Progenitor cell of endocrine pancreas (in vitro differentiated cells): Measurements from ENCODE around the gene TENT4A. TPM values are rescaled to one million over a fixed set of nuclear protein-coding genes. Genes with fewer than 3 reads are reported as not detected.
A peak's percentile ranks its signal among the peaks of the same experiment; 100 is the strongest.

Source experiments
- DNase-seq: peaks from one replicate; pipeline ENCODE4 v3.0.0; 2021; ENCODE audit warnings: low spot score; ENCODE audit not compliant: unreplicated experiment
- H3K27ac Mint-ChIP-seq: 2 replicates; pipeline ENCODE4 v1.8.0; 2021; ENCODE audit warnings: mild to moderate bottlenecking, moderate library complexity, mixed read lengths
- H3K27me3 Mint-ChIP-seq: 2 replicates; pipeline ENCODE4 v1.8.0; 2021; ENCODE audit warnings: mixed read lengths
- H3K36me3 Mint-ChIP-seq: 2 replicates; pipeline ENCODE4 v1.8.0; 2022; ENCODE audit warnings: mixed read lengths; ENCODE audit not compliant: insufficient read depth
- H3K4me1 Mint-ChIP-seq: 2 replicates; pipeline ENCODE4 v1.8.0; 2021; ENCODE audit warnings: low read depth, mixed read lengths
- H3K4me3 Mint-ChIP-seq: 2 replicates; pipeline ENCODE4 v1.8.0; 2021; ENCODE audit warnings: low read depth, mild to moderate bottlenecking, moderate library complexity, mixed read lengths
- H3K9me3 Mint-ChIP-seq: 2 replicates; pipeline ENCODE4 v1.8.0; 2021; ENCODE audit warnings: low read depth, mixed read lengths
- CTCF ChIP-seq: fragments of 200-600 bp; sonication (generic); IDR thresholded peaks from one replicate; pipeline ENCODE4 v1.5.0; 2021; ENCODE audit warnings: antibody characterized with exemption, mild to moderate bottlenecking; ENCODE audit not compliant: unreplicated experiment
- total RNA-seq: library from RNA; stranded (reverse); gene quantifications from 2 replicates; pipeline ENCODE4 v1.2.1, GENCODE V29; 2021

TENT4A gene
- total RNA-seq, 1 donor from 2014 or later, result 30.0 TPM

GRCh38 chr5:6707852-6708251 is 5.4 kb upstream of the TENT4A start:
- no peak overlapping the region for H3K27ac Mint-ChIP-seq
- no peak overlapping the region for H3K4me3 Mint-ChIP-seq
- no peaks in the 10 kb centered on the region for H3K9me3 Mint-ChIP-seq
- no peak for DNase-seq
- no peaks in the 10 kb centered on the region for H3K36me3 Mint-ChIP-seq
- H3K4me1 Mint-ChIP-seq, result peaks cover 5% of the 10 kb centered on the region
- peaks cover 12% of the 10 kb centered on the region for H3K27me3 Mint-ChIP-seq
- TF ChIP-seq CTCF, result no peak

GRCh38 chr5:6708814-6709213 is 4.4 kb upstream of the TENT4A start:
- peaks cover 12% of the 10 kb centered on the region for H3K27me3 Mint-ChIP-seq
- H3K9me3 Mint-ChIP-seq, result no peaks in the 10 kb centered on the region
- no peak overlapping the region for H3K27ac Mint-ChIP-seq
- H3K4me3 Mint-ChIP-seq, result no peak overlapping the region
- H3K36me3 Mint-ChIP-seq, result no peaks in the 10 kb centered on the region
- TF ChIP-seq CTCF, result no peak
- H3K4me1 Mint-ChIP-seq, result peaks cover 5% of the 10 kb centered on the region
- no peak for DNase-seq

- Mint-ChIP-seq H3K36me3 (no peaks in the 10 kb centered on the region), H3K4me1 (peaks cover 8% of the 10 kb centered on the region), H3K27me3 (peaks cover 11% of the 10 kb centered on the region), H3K27ac (no peak overlapping the region), H3K9me3 (no peaks in the 10 kb centered on the region), H3K4me3 (no peak overlapping the region)
- TF ChIP-seq CTCF, result no peak
- DNase-seq, result no peak
Observed at GRCh38 chr5:6710070-6710469, 3.2 kb upstream of the TENT4A start.

- no peak for TF ChIP-seq CTCF
- Mint-ChIP-seq H3K27ac (no peak overlapping the region), H3K4me3 (peak overlapping the region; percentile 0), H3K9me3 (no peaks in the 10 kb centered on the region), H3K27me3 (peaks cover 7% of the 10 kb centered on the region), H3K4me1 (peaks cover 14% of the 10 kb centered on the region), H3K36me3 (no peaks in the 10 kb centered on the region)
- no peak for DNase-seq
Observed at GRCh38 chr5:6710551-6711318, 2.5 kb upstream of the TENT4A start.

- peaks cover 7% of the 10 kb centered on the region for H3K27me3 Mint-ChIP-seq
- no peaks in the 10 kb centered on the region for H3K9me3 Mint-ChIP-seq
- peak overlapping the region; percentile 92 for H3K27ac Mint-ChIP-seq
Observed at GRCh38 chr5:6711409-6712141, 1.7 kb upstream of the TENT4A start.

More at GRCh38 chr5:6711409-6712141, 1.7 kb upstream of the TENT4A start:
- TF ChIP-seq CTCF, result no peak
- Mint-ChIP-seq H3K4me3 (peak overlapping the region; percentile 85), H3K36me3 (no peaks in the 10 kb centered on the region), H3K4me1 (peaks cover 23% of the 10 kb centered on the region)
- DNase-seq, result no peak
